Coronary artery (tissue), 2 donors: ENCODE results near the gene CAPN13.

Experiments
- DNase-seq: peaks from one replicate; pipeline ENCODE4 v3.0.0-alpha.2; 2017; ENCODE audit warnings: low spot score
- H3K27ac ChIP-seq, 2 donors: fragments of 200-600 bp; sonication (generic); one replicate each; pipeline ENCODE4 v1.5.1; 2016 to 2019
- H3K4me3 ChIP-seq: fragments of 200-600 bp; sonication (generic); 2 replicates; pipeline ENCODE4 v1.5.1; 2016; ENCODE audit warnings: mild to moderate bottlenecking, moderate library complexity
- TF ChIP-seq, protein P1 (sequence below): fragments of 200-600 bp; sonication (generic); IDR thresholded peaks from one replicate; pipeline ENCODE4 v1.5.1; 2019; ENCODE audit warnings: antibody characterized with exemption

CAPN13 gene

DNA sequence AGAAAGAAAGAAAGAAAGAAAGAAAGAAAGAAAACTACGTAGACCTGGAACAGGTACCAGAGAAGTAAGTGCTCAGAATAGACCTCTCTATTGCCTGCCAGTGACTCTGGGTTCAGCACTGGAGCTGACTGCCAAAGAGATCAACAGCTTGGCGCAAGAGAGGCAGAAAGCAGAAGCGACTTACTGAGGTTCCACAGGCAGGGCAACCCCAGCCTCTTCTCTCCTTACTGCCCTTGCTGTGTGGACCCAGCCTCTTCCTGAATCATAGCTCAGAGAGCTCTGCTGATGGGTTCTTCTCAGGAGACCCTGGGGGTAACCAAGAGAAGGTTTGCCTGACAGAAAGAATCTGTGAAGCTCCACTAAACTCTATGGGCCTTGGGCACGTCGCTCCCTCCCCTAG is 7.1 kb downstream of the CAPN13 start:
- no peak overlapping the region for H3K27ac ChIP-seq
- TF ChIP-seq, protein P1, sequence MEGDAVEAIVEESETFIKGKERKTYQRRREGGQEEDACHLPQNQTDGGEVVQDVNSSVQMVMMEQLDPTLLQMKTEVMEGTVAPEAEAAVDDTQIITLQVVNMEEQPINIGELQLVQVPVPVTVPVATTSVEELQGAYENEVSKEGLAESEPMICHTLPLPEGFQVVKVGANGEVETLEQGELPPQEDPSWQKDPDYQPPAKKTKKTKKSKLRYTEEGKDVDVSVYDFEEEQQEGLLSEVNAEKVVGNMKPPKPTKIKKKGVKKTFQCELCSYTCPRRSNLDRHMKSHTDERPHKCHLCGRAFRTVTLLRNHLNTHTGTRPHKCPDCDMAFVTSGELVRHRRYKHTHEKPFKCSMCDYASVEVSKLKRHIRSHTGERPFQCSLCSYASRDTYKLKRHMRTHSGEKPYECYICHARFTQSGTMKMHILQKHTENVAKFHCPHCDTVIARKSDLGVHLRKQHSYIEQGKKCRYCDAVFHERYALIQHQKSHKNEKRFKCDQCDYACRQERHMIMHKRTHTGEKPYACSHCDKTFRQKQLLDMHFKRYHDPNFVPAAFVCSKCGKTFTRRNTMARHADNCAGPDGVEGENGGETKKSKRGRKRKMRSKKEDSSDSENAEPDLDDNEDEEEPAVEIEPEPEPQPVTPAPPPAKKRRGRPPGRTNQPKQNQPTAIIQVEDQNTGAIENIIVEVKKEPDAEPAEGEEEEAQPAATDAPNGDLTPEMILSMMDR: no peak
- no peak overlapping the region for H3K4me3 ChIP-seq
- no peak for DNase-seq

DNA sequence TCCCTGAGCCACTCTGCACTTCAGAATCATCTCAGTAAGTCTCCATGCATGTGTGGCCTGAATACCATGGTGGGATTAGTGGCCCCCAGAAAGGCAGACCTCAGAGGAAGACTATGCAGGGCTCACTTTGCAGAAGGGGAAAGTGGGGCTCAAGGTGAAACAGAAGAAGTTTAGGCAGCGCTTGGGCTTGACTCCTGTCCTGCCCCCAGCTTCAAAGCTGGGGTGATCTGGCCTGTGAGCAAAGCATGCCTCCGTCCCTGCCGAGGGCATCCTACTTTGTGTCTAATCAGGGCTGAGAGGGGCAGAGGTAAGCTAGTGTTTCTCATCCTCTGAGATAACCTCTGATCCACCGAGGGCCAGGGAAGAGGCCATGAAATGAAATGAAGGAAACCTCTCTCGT is 7.9 kb downstream of the CAPN13 start:
- TF ChIP-seq, protein P1: no peak
- H3K4me3 ChIP-seq: no peak overlapping the region
- no peak overlapping the region for H3K27ac ChIP-seq
- no peak for DNase-seq

DNA sequence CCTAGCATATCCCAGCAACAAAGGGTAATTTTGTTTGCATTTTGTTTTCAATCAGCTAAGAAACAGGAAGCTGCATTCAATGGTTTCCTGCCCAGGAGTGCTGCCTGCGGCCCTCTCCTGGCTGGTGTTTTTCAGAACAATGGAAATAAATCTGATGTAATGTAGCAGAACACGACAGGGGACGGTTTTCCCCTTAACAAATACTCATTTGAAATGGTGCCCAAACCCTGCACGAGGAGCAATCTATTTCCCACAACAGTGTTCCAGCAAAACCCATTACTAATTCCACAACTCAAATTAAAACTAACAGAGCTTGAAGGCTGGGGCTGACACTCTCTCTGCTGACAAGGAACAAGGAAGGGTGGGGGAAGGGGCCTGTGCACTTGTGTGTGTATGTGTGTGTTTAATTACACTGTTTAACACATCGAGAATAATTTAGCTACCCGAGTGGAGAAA is 8.7 kb downstream of the CAPN13 start:
- DNase-seq: no peak
- TF ChIP-seq, protein P1: no peak
- Histone ChIP-seq H3K4me3 (no peak overlapping the region), H3K27ac (no peak overlapping the region)

DNA sequence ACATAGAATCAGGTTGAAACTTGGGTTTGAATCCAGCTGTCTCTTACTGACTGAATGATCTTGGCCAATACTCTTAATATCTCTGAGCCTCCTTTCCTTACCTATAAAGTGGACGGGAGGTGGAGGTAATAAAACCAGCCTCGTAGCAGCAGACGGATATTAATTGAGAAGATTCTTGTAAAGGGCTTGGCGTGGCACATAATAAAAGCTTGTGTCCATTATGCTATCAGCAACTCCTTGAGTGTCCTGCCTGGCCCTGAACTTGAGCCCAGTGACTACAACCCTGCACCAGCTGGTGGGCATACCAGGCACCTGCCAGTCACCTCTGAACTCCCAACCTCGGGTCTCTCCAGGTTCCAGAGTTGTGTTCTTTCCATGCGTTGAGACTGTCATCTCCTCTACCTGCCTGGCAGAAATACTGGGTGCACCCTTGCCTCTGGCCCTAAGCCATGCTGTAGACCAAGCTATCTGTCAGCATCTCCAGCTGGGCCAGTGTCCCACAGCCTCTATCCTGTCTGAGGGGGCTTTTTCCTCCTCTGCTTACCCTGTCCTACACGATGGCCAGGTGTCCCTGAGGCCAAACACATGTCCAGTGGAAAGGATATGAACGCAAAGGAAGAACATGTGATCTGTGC is 9.7 kb downstream of the CAPN13 start:
- Histone ChIP-seq H3K27ac (no peak overlapping the region), H3K4me3 (no peak overlapping the region)
- TF ChIP-seq, protein P1: no peak
- DNase-seq: no peak

DNA sequence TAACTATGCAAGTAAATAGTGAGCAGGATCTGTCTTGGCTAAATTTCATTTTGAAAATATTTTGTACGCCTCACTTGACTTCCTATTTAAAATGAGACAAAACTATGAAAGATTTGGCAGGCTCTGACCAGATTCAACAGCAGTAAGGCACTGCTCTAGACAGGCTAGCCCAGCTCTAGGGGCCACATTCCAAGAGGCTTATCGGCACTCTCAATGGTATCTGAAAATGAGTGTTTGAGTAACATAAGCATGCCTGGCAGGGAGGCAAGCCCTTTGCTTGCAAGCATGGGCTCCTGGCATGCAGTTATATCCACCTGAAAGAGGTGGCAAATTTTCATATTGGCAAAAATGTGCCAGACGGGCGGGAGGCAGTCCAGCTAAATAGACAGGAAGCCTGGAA is 10.5 kb downstream of the CAPN13 start:
- H3K4me3 ChIP-seq: no peak overlapping the region
- no peak overlapping the region for H3K27ac ChIP-seq
- TF ChIP-seq, protein P1: no peak
- no peak for DNase-seq

DNA sequence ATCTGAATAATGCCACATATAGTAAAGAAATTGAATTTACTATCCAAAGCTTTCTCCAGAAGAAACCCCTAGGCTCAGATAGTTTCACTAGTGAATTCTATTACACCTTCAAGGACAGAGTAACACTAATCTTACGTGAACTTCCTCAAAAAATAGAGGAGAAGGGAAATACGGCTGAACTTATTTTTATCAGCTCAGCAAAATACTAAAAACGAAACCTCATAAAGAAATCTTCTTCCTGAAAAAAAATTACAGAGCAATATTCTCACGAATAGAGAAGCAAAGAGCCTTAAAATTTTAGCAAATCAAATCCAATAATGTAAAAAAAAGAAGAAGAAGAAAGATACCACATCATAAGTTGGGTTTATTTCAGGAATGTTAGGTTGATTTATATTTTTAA is 14.7 kb downstream of the CAPN13 start:
- Histone ChIP-seq H3K4me3 (no peak overlapping the region), H3K27ac (no peak overlapping the region)
- TF ChIP-seq, protein P1: no peak
- DNase-seq: no peak

DNA sequence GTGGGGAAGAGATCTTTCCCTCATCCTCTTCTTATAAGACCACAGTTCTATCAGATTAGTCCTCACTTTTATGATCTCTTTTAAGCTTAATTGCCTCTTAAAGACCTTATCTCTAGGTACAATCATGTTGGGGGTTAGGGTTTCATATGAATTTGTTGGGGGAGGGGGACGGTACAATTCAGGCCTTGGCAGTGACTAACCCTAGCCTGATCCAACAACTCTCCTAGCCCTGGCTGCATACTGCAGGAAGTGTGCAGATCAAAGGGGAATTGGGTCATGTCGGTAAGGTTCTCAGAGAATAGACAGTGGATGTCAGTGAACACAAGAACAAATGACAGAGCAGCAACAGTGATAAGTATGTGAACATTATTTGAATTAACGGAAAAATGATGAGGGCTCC is 16.4 kb downstream of the CAPN13 start:
- TF ChIP-seq, protein P1: no peak
- H3K27ac ChIP-seq: no peak overlapping the region
- DNase-seq: no peak
- H3K4me3 ChIP-seq: no peak overlapping the region
